ENCODE results near the gene EVL.

GRCh38 chr14:100104006-100104352, 38.8 kb downstream of the EVL start:
- TF ChIP-seq MAZ (IDR thresholded peaks at IDR 0.05; ENCODE audit: borderline replicate concordance, low read depth, low read length) (no peak), MYC (IDR thresholded peaks at IDR 0.05; ENCODE audit: borderline replicate concordance, low read length) (no peak)
